HAP-1 (cell line): ENCODE results near the gene CCDC172.

Experiments
- DNase-seq, 2 experiments: peaks; one replicate each; pipeline ENCODE4 v3.0.0-alpha.2; 2016 to 2020; ENCODE audit warnings: low spot score in 2 of 2
- H3K27me3 ChIP-seq: fragments of 250-450 bp; sonication (Bioruptor Pico); 2 replicates; pipeline ENCODE4 v1.5.1; 2020; ENCODE audit warnings: low read depth, mild to moderate bottlenecking, moderate library complexity
- H3K36me3 ChIP-seq: fragments of 250-450 bp; sonication (Bioruptor Pico); replicated peaks from 2 replicates; pipeline ENCODE4 v1.5.1; 2020; ENCODE audit warnings: mild to moderate bottlenecking
- H3K4me1 ChIP-seq: fragments of 250-450 bp; sonication (Bioruptor Pico); 2 replicates; pipeline ENCODE4 v1.5.1; 2020; ENCODE audit warnings: mild to moderate bottlenecking
- H3K4me3 ChIP-seq: fragments of 250-450 bp; sonication (Bioruptor Pico); 2 replicates; pipeline ENCODE4 v1.5.1; 2020; ENCODE audit warnings: mild to moderate bottlenecking, moderate library complexity
- H3K9me3 ChIP-seq: fragments of 250-450 bp; sonication (Bioruptor Pico); 2 replicates; pipeline ENCODE4 v1.5.1; 2020; ENCODE audit warnings: mild to moderate bottlenecking, moderate library complexity
- in situ Hi-C: fragments of 300-500 bp; cut with MboI; formaldehyde crosslinking; loops from 3 replicates; pipeline ENCODE4 v1.14.3; 2020; ENCODE audit warnings: low sequenced_read_pairs, inconsistent platforms, mixed read lengths

CCDC172 gene

DNA sequence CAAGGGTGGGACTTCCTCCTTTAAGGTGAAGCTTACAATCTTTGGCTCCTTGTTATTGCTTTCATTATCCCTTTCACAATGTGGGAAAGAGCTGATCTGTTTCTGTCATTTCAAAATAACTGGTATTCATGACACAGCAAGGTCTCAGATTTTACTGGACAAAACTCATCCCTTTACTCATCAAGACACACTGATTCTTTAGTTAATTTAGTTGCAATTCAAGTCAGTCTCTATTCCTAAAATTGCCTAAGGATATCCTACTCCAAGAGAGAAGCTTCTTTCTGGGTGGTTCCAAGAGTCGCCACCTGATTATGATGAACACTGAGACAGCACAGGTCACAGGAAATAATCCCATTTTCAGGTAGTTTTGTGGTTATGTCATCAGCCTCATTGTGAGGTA is 97.6 kb downstream of the CCDC172 start:
- Histone ChIP-seq H3K36me3 (no peaks in the 10 kb centered on the region), H3K4me1 (no peaks in the 10 kb centered on the region), H3K9me3 (no peaks in the 10 kb centered on the region), H3K27me3 (peaks cover 3% of the 10 kb centered on the region; the same call in 1 of the 2 replicates), H3K4me3 (no peak overlapping the region)
- DNase-seq, result no peak
- in situ Hi-C loops, result no loop called here

GRCh38 chr10:116427671-116428070 is 103.4 kb downstream of the CCDC172 start, which contains the start of gene PNLIPRP3:
Gene PNLIPRP3 (plus strand): TSS chr10:116427847. CDS start chr10:116428013, 166 bp downstream.
- in situ Hi-C loops, result no loop called here
- H3K27me3 ChIP-seq, result peaks cover 2% of the 10 kb centered on the region; the same call in 1 of the 2 replicates
- H3K36me3 ChIP-seq, result no peaks in the 10 kb centered on the region
- DNase-seq, result no peak
- no peaks in the 10 kb centered on the region for H3K9me3 ChIP-seq
- no peak within 1 kb of the TSS for H3K4me3 ChIP-seq
- no peaks in the 10 kb centered on the region for H3K4me1 ChIP-seq

- no peaks in the 10 kb centered on the region for H3K27me3 ChIP-seq
- H3K4me1 ChIP-seq, result no peaks in the 10 kb centered on the region
- no peaks in the 10 kb centered on the region for H3K36me3 ChIP-seq
- no peak for DNase-seq
- in situ Hi-C loops, result no loop called here
- no peaks in the 10 kb centered on the region for H3K9me3 ChIP-seq
- no peak overlapping the region for H3K4me3 ChIP-seq
These were observed 105.2 kb downstream of the CCDC172 start for GRCh38 chr10:116429288-116429977.
